K562 (cell line): ENCODE measurements around the gene ARMC2. TPM values are rescaled to one million over a fixed set of nuclear protein-coding genes. Genes with fewer than 3 reads are reported as not detected.

Source experiments
- ATAC-seq: fragments of 200-7000 bp; cut with Tn5 transposase; 3 replicates; pipeline ENCODE4 v1.9.1; 2020; ENCODE audit warnings: moderate library complexity
- BruUV-seq: library from RNA; stranded (reverse); fragments of 400-500 nt; replicated peaks from 2 replicates; lab custom pipeline; 2021; lab: Mats Ljungman, UMichigan
- CTCF ChIA-PET: fragments of 300-600 bp; formaldehyde crosslinking; extraction: SDS; loops from one replicate; lab custom pipeline; 2021; ENCODE audit warnings: low intra/inter-chr PET ratio; lab: Yijun Ruan, JAX
- POLR2A ChIA-PET: fragments of 300-600, 350-650 bp; sonication (Branson Sonifier 250); formaldehyde crosslinking; extraction: SDS; loops from one replicate; lab custom pipeline; 2021; ENCODE audit warnings: antibody characterized with exemption, inconsistent platforms; lab: Yijun Ruan, JAX
- DNase-seq, 4 experiments: peaks; one replicate each; pipeline versions ENCODE4 v3.0.0 to v3.0.0-alpha.2; 2011 to 2018; ENCODE audit warnings: low spot score in 3 of 4, mixed read lengths in 3 of 4; ENCODE audit errors: extremely low read depth in 1 of 4
- FAIRE-seq: peaks from 2 replicates; lab custom pipeline; 2011; peaks lifted over from hg19 to GRCh38; lab: Jason Lieb, UNC
- H2AFZ ChIP-seq: 2 replicates; pipeline ENCODE4 v1.6.0; 2011; ENCODE audit warnings: low read depth, low read length, control low read depth, inconsistent platforms
- H3K27ac ChIP-seq: fragments of 200-600 bp; 3 replicates; pipeline ENCODE4 v1.8.0; 2011; ENCODE audit warnings: low read depth, mild to moderate bottlenecking, control low read depth, inconsistent platforms, low read length, moderate library complexity, mixed read lengths; ENCODE audit errors: extremely low read depth
- H3K27me3 ChIP-seq, 2 experiments: fragments of 300-600 bp in 1 of 2; 2 replicates in 1 of 2; 3 replicates in 1 of 2; pipeline versions ENCODE4 v1.6.0 to v1.8.0; 2011; ENCODE audit warnings: inconsistent platforms in 2 of 2, low read length in 2 of 2, mild to moderate bottlenecking in 1 of 2, mixed read lengths in 1 of 2, moderate library complexity in 1 of 2; ENCODE audit not compliant: control insufficient read depth in 2 of 2, insufficient read depth in 2 of 2
- H3K36me3 ChIP-seq: fragments of 300-600 bp; 3 replicates; pipeline ENCODE4 v1.8.0; 2011; ENCODE audit warnings: mild to moderate bottlenecking, low read length, inconsistent platforms; ENCODE audit not compliant: control insufficient read depth, insufficient read depth
- H3K4me1 ChIP-seq, 2 experiments: fragments of 200-600 bp in 1 of 2; replicated peaks in 1 of 2; 2 replicates in 1 of 2; 3 replicates in 1 of 2; pipeline versions ENCODE4 v1.5.1 to v1.8.0; 2011; ENCODE audit warnings: inconsistent platforms in 2 of 2, low read length in 2 of 2, mild to moderate bottlenecking in 1 of 2, mixed read lengths in 1 of 2, moderate library complexity in 1 of 2; ENCODE audit not compliant: control insufficient read depth in 2 of 2, insufficient read depth in 2 of 2
- H3K4me2 ChIP-seq: 2 replicates; pipeline ENCODE4 v1.6.1; 2011; ENCODE audit warnings: low read length, control low read depth, inconsistent platforms, mixed read lengths; ENCODE audit not compliant: insufficient read depth
- H3K4me3 ChIP-seq: fragments of 200-600 bp; sonication (generic), shearing (Covaris generic); 2 replicates; pipeline ENCODE4 v1.5.1; 2016; ENCODE audit warnings: control low read depth, inconsistent platforms
- H3K79me2 ChIP-seq: fragments of 200-600 bp; 3 replicates; pipeline ENCODE4 v1.8.0; 2011; ENCODE audit warnings: low read length, inconsistent platforms; ENCODE audit not compliant: control insufficient read depth, insufficient read depth
- H3K9ac ChIP-seq, 2 experiments: 2 replicates each; pipeline versions ENCODE4 v1.6.0 to v1.6.1; 2011; ENCODE audit warnings: low read depth in 2 of 2, low read length in 2 of 2, control low read depth in 1 of 2, inconsistent platforms in 1 of 2, mild to moderate bottlenecking in 1 of 2, mixed read lengths in 1 of 2; ENCODE audit not compliant: insufficient read depth in 1 of 2
- H3K9me1 ChIP-seq: one replicate; pipeline ENCODE4 v1.6.0; 2011; ENCODE audit warnings: inconsistent platforms, mild to moderate bottlenecking, low read length, moderate library complexity; ENCODE audit not compliant: control insufficient read depth, insufficient read depth
- H3K9me3 ChIP-seq: replicated peaks from 2 replicates; pipeline ENCODE4 v1.5.1; 2011; ENCODE audit warnings: low read depth, low read length, inconsistent platforms; ENCODE audit not compliant: control insufficient read depth, insufficient read depth
- H4K20me1 ChIP-seq: replicated peaks from 2 replicates; pipeline ENCODE4 v1.6.1; 2011; ENCODE audit warnings: low read length, inconsistent platforms, mixed read lengths; ENCODE audit not compliant: control insufficient read depth, insufficient read depth
- EGR1 ChIP-seq: fragments of 450-650 bp; conservative IDR thresholded peaks from 2 replicates; pipeline ENCODE4 v1.6.1; 2017; ENCODE audit warnings: mild to moderate bottlenecking
- RFX1 ChIP-seq: fragments of 450-650 bp; IDR thresholded peaks from 2 replicates; pipeline ENCODE4 v1.6.1; 2016; ENCODE audit warnings: mild to moderate bottlenecking, moderate library complexity
- TEAD4 ChIP-seq, 2 experiments: sonication (generic) in 1 of 2; formaldehyde crosslinking in 1 of 2; IDR thresholded peaks; 2 replicates each; pipeline versions ENCODE4 v1.6.1 to v1.8.0; 2012 to 2022; ENCODE audit warnings: borderline replicate concordance in 1 of 2, inconsistent platforms in 1 of 2, low read length in 1 of 2, mild to moderate bottlenecking in 1 of 2, missing genetic modification reagents in 1 of 2
- WGBS: fragments of 100-300 bp; shearing (Covaris generic); methylation state at CpG from one replicate; pipeline ENCODE4 v1.1.6; 2016; ENCODE audit warnings: low coverage, mixed read lengths; ENCODE audit not compliant: insufficient coverage; ENCODE audit errors: missing lambda C conversion rate; 5-methylcytosine and 5-hydroxymethylcytosine counted together
- in situ Hi-C: fragments of 300-500 bp; cut with MboI; formaldehyde crosslinking; loops from 4 replicates; pipeline ENCODE4 v1.15.0; 2018; ENCODE audit warnings: inconsistent platforms, mixed read lengths
- intact Hi-C: fragments of 100-400 bp; cut with micrococcal nuclease; formaldehyde crosslinking; loops from 2 replicates; pipeline ENCODE4 v1.14.2; 2022
- polyA plus RNA-seq, 8 experiments: library from polyadenylated mRNA; depleted of rRNA in 4 of 8; stranded (reverse) in 5 of 8; unstranded in 3 of 8; fragments of >200 nt; fragmentation: Nextera tagmentation in 2 of 8; fragmentation: Illumina TruSeq in 1 of 8; extraction: Ambion mirVana in 2 of 8; extraction: Trizol in 1 of 8; gene quantifications; 2 replicates each; pipeline versions ENCODE4 v1.2.1 to v1.2.3, GENCODE V29; 2011 to 2014; ENCODE audit warnings: inconsistent platforms in 1 of 8, missing spikeins in 1 of 8
- total RNA-seq, 7 experiments: library from RNA; depleted of rRNA in 6 of 7; stranded (reverse); fragments of >200 nt in 6 of 7; fragmentation: Illumina TruSeq in 2 of 7; extraction: Trizol in 2 of 7; gene quantifications; 2 replicates each; pipeline versions ENCODE4 v1.2.1 to v1.2.3, GENCODE V29; 2011 to 2021; ENCODE audit warnings: low replicate concordance in 1 of 7

The ARMC2 gene
- total and polyA plus RNA-seq, 9 of the 15 experiments (the other 6 are each of a cell fraction or from before 2014, with no cell fraction given), result 0.14 to 3.0 (median 0.82) TPM

GRCh38 chr6:108966855-108967755 lies 118.9 kb downstream of the ARMC2 start:
- WGBS, result 8% methylated on average over 12 of the region's 12 CpGs
- BruUV-seq, result no TSS peak
- no peak for FAIRE-seq
- ChIA-PET POLR2A (interaction anchor here (0.8 to 1.2 kb wide), 4 partner anchors 12 to 21 kb away, joined by 3 to 4 read pairs (median 4); no protein-coding TSS in a partner anchor), CTCF (no interaction called here)
- H4K20me1 ChIP-seq, result no peaks in the 10 kb centered on the region
- H3K4me1 ChIP-seq, result peaks cover 0 to 7% of the 10 kb centered on the region in 2 experiments; a peak in 3 of 5 replicates
- no peak overlapping the region for H3K4me2 ChIP-seq
- 0 out of 2 replicates have a peak overlapping the region, but pooled peaks have one; percentile 12 for H2AFZ ChIP-seq
- H3K36me3 ChIP-seq, result no peaks in the 10 kb centered on the region
- no peaks in the 10 kb centered on the region for H3K9me1 ChIP-seq
- in situ Hi-C loops (no loop called here), intact Hi-C loops (no loop called here)
- H3K27ac ChIP-seq, result no peak overlapping the region
- ATAC-seq, result peak; percentile 44
- H3K9me3 ChIP-seq, result no peaks in the 10 kb centered on the region
- H3K4me3 ChIP-seq, result no peak overlapping the region
- H3K9ac ChIP-seq, result no peak overlapping the region
- peaks cover 0 to 24% of the 10 kb centered on the region in 2 experiments; a peak in 1 of 5 replicates for H3K27me3 ChIP-seq
- TF ChIP-seq EGR1 (peak; percentile 67), RFX1 (0 out of 2 replicates have a peak, but pooled peaks have one; percentile 6), TEAD4 (IDR thresholded peaks at IDR 0.05; ENCODE audit: low read length) (no peak), TEAD4 (CRISPR knock-in tag; IDR thresholded peaks at IDR 0.05; ENCODE audit: borderline replicate concordance) (no peak)
- no peaks in the 10 kb centered on the region for H3K79me2 ChIP-seq
- DNase-seq, result peak in 1 of 4 experiments; percentile 24
